GM19372 (cell line): ENCODE measurements around the gene CHCHD3.

ENCODE experiments used
- ATAC-seq: cut with Tn5 transposase; IDR thresholded peaks from one replicate; pipeline ENCODE4 v1.9.1; 2021; ENCODE audit warnings: mild to moderate bottlenecking, low read depth, moderate library complexity; ENCODE audit not compliant: unreplicated experiment

Gene CHCHD3

DNA sequence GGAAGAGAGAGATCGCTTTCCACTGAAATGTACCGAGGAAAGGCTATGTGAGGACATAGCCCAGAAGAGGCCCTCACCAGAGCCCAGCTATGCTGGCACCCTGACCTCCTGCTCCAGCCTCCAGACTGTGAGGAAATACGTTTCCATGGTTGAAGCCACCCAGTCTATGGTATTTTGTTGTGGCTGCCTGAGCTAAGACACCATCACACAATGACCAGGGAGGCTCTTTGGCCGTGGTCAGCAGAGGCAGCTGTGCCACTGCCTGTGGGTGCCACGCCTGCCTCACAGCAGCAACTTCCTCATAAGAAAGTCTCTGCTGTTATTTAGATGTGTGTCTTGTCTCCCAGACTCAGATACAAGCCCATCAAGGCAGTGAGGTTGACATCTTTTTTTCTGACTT is 322.9 kb downstream of the CHCHD3 start:
- ATAC-seq: no peak

- ATAC-seq: no peak
These were observed 324.1 kb downstream of the CHCHD3 start for GRCh38 chr7:132757783-132758182.

GRCh38 chr7:132756484-132756990 is 325.4 kb downstream of the CHCHD3 start:
- no peak for ATAC-seq

DNA sequence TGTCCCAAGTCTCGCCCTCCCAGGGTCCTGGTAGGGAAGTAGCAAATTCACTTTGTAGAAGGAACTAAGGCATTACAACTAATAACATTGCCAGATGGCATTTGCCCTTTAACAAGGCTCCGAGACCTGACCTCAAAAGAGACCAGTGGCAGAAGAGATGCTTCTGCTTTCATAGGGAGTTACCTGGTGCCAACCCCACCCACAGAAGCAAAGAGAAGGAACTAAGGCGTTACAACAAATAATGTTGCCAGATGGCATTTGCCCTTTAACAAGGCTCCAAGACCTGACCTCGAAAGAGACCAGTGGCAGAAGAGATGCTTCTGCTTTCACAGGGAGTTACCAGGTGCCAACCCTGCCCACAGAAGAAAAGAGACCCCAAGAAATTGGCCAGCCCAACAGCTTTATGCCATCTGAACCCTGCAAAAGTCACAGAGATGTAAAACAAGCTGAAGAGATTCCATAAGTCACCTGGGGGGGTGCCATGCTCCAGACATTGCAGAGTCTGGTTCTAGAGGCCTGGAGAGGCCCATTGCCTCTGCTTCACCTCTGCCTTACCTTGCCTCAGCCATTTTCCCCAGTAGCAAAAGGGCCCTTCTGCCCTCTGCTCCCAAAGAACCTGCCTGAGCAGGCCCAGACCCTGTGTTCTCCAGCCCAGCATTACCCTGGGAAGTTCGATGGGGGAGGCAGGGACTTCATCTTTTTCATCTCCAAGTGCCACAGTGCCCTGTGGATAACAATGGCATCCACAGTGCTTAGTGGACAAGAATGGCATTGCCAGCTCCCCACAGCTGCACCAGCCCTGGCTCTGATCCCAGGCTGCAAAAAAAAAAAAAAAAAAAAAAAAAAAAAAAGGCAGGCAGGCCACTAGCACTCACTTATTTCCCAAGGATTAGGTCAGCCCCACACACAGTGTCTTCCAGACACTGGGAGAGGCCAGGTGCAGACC is 326.1 kb downstream of the CHCHD3 start:
- ATAC-seq: no peak

GRCh38 chr7:132752431-132752830 is 329.5 kb downstream of the CHCHD3 start:
- ATAC-seq: no peak

DNA sequence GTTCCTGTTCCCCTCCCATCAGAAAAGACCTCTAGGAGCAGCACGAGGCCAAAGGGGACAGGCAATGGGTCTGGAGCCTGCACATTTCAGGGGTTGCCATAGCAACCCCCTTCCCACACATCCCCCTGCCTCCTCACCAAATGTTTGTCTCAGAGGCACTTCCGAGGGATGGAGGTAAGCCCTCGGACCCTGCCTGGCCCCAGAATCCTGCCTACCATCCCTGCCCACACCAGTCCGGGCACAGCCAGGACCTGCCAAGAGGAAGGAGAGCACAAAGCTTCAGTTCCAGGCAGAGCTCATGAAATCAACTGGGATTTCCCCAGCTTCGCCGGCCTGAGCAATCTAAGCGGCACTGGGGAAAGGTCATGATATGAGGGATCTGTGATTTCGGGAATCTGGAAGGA is 330.6 kb downstream of the CHCHD3 start:
- ATAC-seq: no peak

- no peak for ATAC-seq
These were observed 331.2 kb downstream of the CHCHD3 start for GRCh38 chr7:132750530-132751217.

- no peak for ATAC-seq
These were observed 331.8 kb downstream of the CHCHD3 start for GRCh38 chr7:132750096-132750495.

DNA sequence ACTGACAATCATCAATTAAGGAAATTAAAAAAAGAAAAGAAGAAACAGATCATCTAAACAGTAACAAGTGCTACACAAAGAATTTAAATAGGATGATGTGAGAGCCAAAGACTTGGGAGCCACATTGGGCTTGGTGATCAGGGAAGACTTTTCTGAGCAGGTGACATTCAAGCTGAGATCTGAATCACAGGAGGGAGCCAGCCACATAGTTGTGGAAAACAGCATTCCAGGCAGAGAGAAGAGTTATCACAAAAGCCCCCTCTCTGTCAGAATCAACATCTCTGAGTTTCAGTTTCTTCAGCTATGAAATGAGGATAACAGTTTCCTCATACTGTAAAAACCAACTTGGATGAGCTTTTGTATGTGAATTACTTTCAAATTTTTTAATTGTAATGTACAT is 336.4 kb downstream of the CHCHD3 start:
- ATAC-seq: no peak

- ATAC-seq: no peak
These were observed 337.9 kb downstream of the CHCHD3 start for GRCh38 chr7:132743974-132744373.

DNA sequence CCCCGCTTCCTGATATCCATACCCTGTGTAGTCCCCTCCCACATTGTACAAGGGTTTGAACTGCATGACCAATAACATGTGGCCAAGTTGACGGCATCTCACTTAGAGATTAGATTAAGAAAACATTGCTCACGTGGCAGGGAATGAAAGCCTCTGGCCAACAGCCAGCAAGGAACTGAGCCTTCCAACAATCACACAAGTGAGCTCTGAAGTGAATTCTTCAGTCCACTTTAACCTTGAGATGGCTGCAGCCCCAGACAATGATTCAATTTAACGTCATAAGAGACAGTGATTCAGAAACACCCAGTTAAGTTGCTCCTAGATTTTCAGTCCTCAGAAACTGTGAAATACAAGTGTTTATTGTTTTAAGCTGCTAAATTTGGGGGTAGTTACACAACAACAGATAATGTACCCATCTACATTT is 339.7 kb downstream of the CHCHD3 start:
- no peak for ATAC-seq

- ATAC-seq: no peak
These were observed 341.7 kb downstream of the CHCHD3 start for GRCh38 chr7:132740176-132740575.

DNA sequence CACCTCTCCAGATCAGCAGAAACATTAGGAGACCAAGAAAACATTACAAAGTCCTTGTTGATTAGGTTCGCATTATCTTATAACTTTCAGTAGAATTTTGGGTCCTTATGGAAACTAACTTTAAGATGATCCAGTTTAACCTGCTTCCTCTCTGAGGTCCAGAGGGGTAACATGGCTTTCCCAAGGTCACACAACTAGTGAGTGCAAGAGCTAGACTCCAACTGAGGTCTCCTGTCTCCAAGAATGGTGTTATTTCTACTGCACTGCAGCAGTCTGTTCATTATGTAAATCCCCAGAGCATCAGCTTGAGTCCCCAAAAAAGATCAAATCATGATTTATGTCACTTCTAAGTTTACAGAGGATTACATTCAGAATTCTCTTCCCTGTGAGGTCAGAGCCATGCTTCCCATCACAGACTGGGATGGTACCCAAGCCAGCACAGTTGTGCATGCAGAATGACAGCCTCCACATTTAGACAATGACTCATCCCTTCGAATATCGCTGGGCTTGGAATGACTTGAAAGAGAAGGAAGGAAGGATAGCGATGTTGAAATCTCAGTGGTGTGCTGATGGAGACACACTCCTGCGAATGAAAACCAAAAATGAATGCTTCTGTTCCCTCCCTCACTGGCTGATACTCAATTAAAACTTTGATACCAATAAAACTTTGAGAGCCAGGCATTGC is 342.5 kb downstream of the CHCHD3 start:
- ATAC-seq: no peak

- ATAC-seq: no peak
These were observed 343.6 kb downstream of the CHCHD3 start for GRCh38 chr7:132738254-132738653.

- no peak for ATAC-seq
These were observed 346.4 kb downstream of the CHCHD3 start for GRCh38 chr7:132735476-132735875.
